IPS-20b (cell line): ENCODE results near the gene RBFA.
"Not testable (repeated sequence)": the region's sequence is repeated elsewhere in the genome, so short reads cannot be mapped to it uniquely, and the experiment has no call there.

Experiments
- H3K27ac ChIP-seq: one replicate; pipeline ENCODE4 v1.5.1; 2013; ENCODE audit warnings: low read length
- H3K27me3 ChIP-seq: 2 replicates; pipeline ENCODE4 v1.6.1; 2013; ENCODE audit warnings: mild to moderate bottlenecking, low read length, inconsistent platforms; ENCODE audit not compliant: insufficient read depth
- H3K36me3 ChIP-seq: 2 replicates; pipeline ENCODE4 v1.6.1; 2013; ENCODE audit warnings: low read depth, mild to moderate bottlenecking, inconsistent platforms, low read length, moderate library complexity; ENCODE audit not compliant: insufficient read depth
- H3K4me1 ChIP-seq: 2 replicates; pipeline ENCODE4 v1.6.1; 2013; ENCODE audit warnings: mild to moderate bottlenecking, control low read depth, inconsistent platforms, low read length, moderate library complexity; ENCODE audit not compliant: insufficient read depth
- H3K4me3 ChIP-seq: 2 replicates; pipeline ENCODE4 v1.5.1; 2013; ENCODE audit warnings: mild to moderate bottlenecking, low read length, inconsistent platforms
- H3K9ac ChIP-seq: 2 replicates; pipeline ENCODE4 v1.6.1; 2013; ENCODE audit warnings: low read depth, mild to moderate bottlenecking, inconsistent platforms, low read length, moderate library complexity
- H3K9me3 ChIP-seq: 2 replicates; pipeline ENCODE4 v1.6.1; 2013; ENCODE audit warnings: mild to moderate bottlenecking, low read depth, low read length, inconsistent platforms; ENCODE audit not compliant: insufficient read depth

Gene RBFA, protein sequence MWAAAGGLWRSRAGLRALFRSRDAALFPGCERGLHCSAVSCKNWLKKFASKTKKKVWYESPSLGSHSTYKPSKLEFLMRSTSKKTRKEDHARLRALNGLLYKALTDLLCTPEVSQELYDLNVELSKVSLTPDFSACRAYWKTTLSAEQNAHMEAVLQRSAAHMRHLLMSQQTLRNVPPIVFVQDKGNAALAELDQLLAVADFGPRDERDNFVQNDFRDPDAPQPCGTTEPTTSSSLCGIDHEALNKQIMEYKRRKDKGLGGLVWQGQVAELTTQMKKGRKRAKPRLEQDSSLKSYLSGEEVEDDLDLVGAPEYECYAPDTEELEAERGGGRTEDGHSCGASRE

DNA sequence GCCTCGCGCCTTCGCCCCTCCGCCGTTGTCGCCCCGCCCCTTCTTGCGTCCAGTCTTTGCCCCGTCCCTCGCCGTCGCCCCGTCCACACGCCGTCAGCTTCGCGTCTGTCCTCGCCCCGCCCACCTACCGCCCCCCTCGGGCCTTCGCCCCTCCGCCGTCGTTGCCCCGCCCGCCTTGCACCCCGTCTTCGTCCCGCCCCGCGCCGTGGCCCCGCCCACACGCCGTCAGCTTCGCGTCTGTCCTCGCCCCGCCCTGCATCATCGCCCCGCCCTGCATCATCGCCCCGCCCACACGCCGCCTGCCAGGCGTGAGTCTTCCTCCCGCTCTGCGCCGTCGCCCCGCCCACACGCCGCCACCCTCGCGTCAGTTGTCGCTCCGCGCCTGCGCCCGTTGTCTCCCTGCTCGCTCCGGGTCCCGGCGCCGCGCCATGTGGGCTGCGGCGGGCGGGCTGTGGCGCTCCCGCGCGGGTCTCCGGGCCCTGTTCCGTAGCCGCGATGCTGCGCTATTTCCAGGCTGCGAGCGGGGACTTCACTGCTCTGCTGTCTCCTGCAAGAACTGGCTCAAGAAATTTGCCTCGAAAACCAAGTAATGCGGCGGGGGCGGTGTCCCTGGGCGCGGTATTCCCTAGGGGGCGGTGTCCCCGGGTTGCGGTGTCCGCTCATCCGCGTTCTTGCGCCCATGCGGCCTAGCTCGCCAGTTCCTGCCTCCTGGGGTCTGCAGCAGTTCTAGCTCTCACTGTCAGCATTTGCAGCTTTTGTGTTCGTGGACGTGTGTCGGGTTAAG, at the start of gene RBFA:
RBFA (plus strand) TSS at position 367 of the 784 bp plus-strand sequence; CDS start at position 429, 62 bp downstream.
- Histone ChIP-seq H3K9me3 (no peaks in the 10 kb centered on the region), H3K4me3 (peak within 1 kb of the TSS; percentile 91), H3K9ac (peak within 1 kb of the TSS; percentile 88), H3K4me1 (peaks cover 8% of the 10 kb centered on the region; the same call in 1 of the 2 replicates), H3K36me3 (peaks cover 12% of the 10 kb centered on the region), H3K27me3 (peaks cover 4% of the 10 kb centered on the region), H3K27ac (no peak within 1 kb of the TSS)

DNA sequence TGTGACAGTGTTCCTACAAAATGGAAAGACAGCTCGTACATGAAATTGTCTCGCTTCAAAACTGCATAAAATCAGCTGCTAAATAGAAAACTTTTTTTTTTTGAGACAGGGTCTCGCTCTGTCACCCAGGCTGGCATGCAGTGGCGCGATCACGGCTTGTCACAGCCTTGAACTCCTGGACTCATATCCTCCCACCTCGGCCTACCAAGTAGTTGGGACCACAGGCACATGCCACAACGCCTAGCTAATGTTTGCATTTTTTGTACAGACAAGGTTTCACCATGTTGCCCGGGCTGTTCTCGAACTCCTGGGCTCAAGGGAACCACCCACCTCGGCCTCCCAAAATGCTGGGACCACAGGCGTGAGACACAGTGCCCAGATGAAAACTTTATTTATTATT, 49.1 kb upstream of the RBFA start:
- Histone ChIP-seq H3K9me3 (no peaks in the 10 kb centered on the region), H3K36me3 (peaks cover 33% of the 10 kb centered on the region), H3K4me3 (no peak overlapping the region), H3K27ac (no peak overlapping the region), H3K27me3 (no peaks in the 10 kb centered on the region), H3K9ac (no peak overlapping the region), H3K4me1 (peaks cover 8% of the 10 kb centered on the region; the same call in 1 of the 2 replicates)

DNA sequence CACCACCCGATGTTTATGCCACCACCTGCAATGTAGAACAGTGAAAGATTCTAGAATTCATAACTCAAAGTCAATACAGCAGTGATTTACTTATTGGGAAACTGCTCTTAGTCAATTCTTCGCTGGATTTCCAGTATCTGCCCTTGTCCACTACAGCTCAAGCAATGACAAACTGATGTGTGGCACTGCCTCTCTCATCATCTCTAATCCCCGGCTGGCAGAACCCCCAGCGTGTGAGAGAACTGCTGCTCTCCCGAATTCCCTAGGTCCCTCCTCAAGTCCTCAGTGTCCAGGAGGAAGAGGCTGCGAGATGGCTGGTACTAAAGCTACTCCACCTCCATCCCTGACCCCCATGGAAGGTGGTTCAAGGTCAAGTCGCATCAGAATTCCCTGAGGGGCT, 47.5 kb upstream of the RBFA start:
- Histone ChIP-seq H3K36me3 (peaks cover 32% of the 10 kb centered on the region), H3K9ac (peak overlapping the region; percentile 91; the same call in 1 of the 2 replicates)

DNA sequence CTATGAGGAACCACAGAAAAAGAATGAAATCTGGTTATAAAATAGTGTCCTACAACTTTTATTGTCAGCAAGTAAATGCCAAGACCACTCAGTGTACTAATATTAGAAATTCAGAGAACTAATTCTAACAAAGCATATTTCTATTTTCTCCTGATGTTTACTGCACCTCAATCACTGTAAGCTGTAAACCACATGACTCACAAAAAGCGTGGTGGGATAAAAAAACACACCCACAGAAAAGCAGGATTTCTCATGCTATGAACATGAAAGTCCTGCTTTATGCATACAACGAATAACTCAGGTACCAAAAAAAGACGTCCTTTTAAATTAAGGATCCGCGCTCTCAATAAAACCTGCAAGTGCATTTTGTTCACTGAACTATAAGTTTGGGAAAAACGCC, 46.7 kb upstream of the RBFA start:
- H3K36me3 ChIP-seq = peaks cover 32% of the 10 kb centered on the region
- H3K27me3 ChIP-seq = no peaks in the 10 kb centered on the region
- no peak overlapping the region for H3K27ac ChIP-seq
- H3K9me3 ChIP-seq = no peaks in the 10 kb centered on the region
- H3K4me3 ChIP-seq = peak overlapping the region; percentile 88
- H3K4me1 ChIP-seq = peaks cover 11% of the 10 kb centered on the region
- H3K9ac ChIP-seq = peak overlapping the region; percentile 91

More for the DNA sequence above, 47.5 kb upstream of the RBFA start:
- Histone ChIP-seq H3K27me3 (no peaks in the 10 kb centered on the region), H3K27ac (no peak overlapping the region), H3K4me1 (peaks cover 8% of the 10 kb centered on the region; the same call in 1 of the 2 replicates), H3K9me3 (no peaks in the 10 kb centered on the region), H3K4me3 (peak overlapping the region; percentile 88)

DNA sequence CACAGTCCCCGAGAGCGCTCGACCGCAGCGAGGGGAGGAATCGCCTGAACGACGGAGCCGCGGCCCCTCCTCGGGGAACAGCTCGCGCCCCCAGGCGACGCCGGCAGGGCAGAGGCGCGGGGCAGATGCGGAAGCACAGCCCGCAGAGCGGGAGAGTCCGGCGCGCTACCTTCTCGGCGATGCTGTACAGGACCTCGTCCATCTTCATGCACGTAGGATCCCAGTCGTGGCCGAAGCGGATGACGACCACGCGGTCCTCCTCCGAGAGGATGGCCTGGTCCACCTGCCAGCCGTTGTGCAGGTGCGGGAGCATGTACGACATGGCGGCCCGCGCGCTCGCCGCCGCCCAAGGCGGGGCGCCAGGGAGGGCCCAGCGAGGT, 46.2 kb upstream of the RBFA start:
- H3K27me3 ChIP-seq = no peaks in the 10 kb centered on the region
- H3K36me3 ChIP-seq = peaks cover 32% of the 10 kb centered on the region
- no peaks in the 10 kb centered on the region for H3K9me3 ChIP-seq
- peak overlapping the region; percentile 39 for H3K27ac ChIP-seq
- peak overlapping the region; percentile 88 for H3K4me3 ChIP-seq
- peaks cover 16% of the 10 kb centered on the region for H3K4me1 ChIP-seq
- H3K9ac ChIP-seq = peak overlapping the region; percentile 91

DNA sequence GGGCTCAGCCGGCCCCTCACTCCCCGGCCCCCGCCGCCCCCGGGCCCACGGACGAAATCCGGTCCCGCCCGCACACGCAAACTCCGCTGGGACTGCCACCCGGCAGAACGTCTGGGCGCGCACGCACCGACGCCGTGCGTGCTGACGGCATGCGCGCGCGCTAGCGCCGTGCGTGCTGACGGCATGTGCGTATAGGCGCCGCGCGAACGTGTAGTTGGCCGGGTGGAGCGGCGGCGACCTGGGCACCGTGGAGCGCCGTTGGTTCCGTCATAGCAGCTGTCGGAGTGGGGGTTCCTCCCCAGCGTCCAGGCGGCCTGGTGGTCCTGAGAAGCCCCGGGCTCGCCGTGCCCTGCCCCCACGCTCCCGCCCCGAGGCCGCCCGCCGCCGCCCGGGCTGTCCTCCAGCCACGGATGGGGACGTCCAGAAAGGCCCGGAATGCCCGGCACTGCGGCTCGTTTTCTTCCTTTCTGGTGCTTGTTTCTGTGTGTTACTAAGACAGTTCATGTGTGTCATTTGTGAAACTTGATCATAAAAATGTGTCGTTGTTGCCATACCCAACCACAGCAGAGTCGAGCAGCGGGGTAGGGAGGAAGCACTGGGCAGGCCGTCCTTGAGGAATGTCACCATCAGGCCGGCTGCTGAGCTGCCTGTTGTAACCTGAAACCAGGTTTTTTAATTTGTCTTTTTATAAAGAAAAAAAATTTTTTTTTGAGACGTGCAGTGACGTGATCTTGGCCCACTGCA, 45.6 kb upstream of the RBFA start, which contains the start of gene TXNL4A:
TXNL4A (minus strand) TSS at position 113 of the 744 bp plus-strand sequence. CDS start 171 bp downstream, outside the sequence.
- H3K9me3 ChIP-seq = no peaks in the 10 kb centered on the region
- H3K4me3 ChIP-seq = peak within 1 kb of the TSS; percentile 88
- no peaks in the 10 kb centered on the region for H3K27me3 ChIP-seq
- peaks cover 31% of the 10 kb centered on the region for H3K36me3 ChIP-seq
- peak within 1 kb of the TSS; percentile 39 for H3K27ac ChIP-seq
- H3K4me1 ChIP-seq = peaks cover 16% of the 10 kb centered on the region
- peak within 1 kb of the TSS; percentile 91 for H3K9ac ChIP-seq

DNA sequence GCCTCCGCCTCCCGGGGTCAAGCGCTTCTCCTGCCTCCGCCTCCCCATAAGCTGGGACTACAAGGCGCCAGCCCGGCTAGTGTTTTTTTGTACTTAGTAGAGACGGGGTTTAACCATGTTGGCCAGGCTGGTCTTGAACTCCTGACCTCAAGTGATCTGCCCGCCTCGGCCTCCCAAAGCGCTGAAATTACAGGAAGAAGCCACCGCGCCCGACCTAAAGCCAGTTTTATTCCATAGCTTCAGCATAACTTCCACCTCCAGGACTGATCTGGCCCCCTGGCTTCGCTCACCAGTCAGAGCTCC, 45.1 kb upstream of the RBFA start:
- no peak overlapping the region for H3K27ac ChIP-seq
- H3K36me3 ChIP-seq = peaks cover 26% of the 10 kb centered on the region
- peak overlapping the region; percentile 91; the same call in 1 of the 2 replicates for H3K9ac ChIP-seq
- peak overlapping the region; percentile 88; the same call in 1 of the 2 replicates for H3K4me3 ChIP-seq
- no peaks in the 10 kb centered on the region for H3K9me3 ChIP-seq
- no peaks in the 10 kb centered on the region for H3K27me3 ChIP-seq
- H3K4me1 ChIP-seq = peaks cover 16% of the 10 kb centered on the region

DNA sequence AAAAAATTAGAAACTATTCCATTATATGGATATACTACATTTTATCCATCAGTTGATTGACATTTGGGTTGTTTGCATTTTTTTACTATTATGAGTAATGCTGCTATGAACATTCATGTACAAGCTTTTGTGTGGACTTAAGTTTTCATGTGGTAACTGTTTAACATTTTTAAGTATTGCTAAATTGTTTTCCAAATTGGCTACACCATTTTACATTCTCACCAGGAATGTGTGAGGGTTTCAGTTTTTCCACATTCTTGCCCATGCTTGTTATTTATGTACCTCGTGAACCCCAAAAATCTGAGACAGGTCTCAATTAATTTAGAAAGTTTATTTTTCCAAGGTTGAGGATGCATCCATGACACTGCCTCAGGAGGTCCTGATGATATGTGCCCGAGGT, 42.7 kb upstream of the RBFA start:
- Histone ChIP-seq H3K36me3 (peaks cover 2% of the 10 kb centered on the region; the same call in 1 of the 2 replicates), H3K9me3 (no peaks in the 10 kb centered on the region), H3K4me3 (no peak overlapping the region), H3K4me1 (peaks cover 16% of the 10 kb centered on the region), H3K27ac (no peak overlapping the region), H3K27me3 (no peaks in the 10 kb centered on the region), H3K9ac (no peak overlapping the region)

DNA sequence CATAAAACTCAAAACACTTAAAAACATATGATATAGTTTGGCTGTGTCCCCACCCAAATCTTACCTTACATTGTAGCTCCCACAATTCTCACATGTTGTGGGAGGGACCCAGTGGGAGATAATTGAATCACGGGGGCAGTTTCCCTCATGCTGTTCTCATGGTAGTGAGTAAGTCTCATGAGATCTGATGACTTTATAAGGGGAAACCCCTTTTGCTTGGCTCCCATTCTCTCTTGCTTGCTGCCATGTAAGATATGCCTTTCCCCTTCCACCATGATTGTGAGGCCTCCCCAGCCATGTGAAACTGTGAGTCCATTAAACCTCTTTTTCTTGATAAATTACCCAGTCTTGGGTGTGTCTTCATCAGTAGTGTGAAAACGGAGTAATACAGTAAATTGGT, 34.5 kb upstream of the RBFA start:
- not testable (repeated sequence) for H3K27me3 ChIP-seq, H3K9ac ChIP-seq, H3K4me3 ChIP-seq, H3K27ac ChIP-seq, H3K4me1 ChIP-seq, H3K36me3 ChIP-seq
- H3K9me3 ChIP-seq = peaks cover 21% of the 10 kb centered on the region

DNA sequence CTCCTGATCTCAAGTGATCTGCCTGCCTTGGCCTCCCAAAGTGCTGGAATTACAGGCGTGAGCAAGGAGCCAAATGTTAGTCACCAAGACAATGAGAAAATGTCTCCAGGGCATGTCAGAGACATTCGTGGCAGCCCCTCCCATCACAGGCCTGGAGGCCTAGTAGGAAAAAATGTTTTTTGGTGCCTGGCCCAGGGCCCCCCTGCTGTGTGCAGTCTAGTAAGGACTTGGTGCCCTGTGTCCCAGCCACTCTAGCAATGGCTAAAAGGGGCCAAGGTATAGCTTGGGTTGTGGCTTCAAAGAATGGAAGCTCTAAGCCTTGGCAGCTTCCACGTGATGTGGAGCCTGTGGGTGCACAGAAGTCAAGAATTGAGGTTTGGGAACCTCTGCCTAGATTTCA, 33.4 kb upstream of the RBFA start:
- Histone ChIP-seq H3K9me3 (peaks cover 21% of the 10 kb centered on the region), H3K36me3 (no peaks in the 10 kb centered on the region), H3K9ac (no peak overlapping the region), H3K4me3 (no peak overlapping the region), H3K27me3 (no peaks in the 10 kb centered on the region), H3K27ac (no peak overlapping the region), H3K4me1 (no peaks in the 10 kb centered on the region)

DNA sequence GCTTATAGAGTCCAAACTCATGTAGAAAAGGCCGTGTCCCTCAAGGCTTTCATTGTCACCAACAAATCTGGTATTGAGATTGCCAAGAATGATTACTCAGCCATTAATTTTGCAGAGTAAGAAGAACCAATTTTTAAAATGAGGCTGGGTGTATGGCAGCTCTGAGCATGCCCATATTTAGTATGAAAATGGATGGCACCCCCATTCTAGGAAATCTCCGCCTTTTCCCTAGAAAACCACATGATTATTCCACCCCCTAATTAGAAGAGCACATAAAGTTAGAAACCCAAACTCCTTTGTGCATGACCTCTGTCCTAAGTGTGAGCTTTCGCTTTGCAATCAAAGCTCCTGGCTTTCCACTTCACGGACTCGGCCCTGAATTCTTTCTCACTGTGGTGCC, 31.8 kb upstream of the RBFA start:
- Histone ChIP-seq H3K9me3 (peaks cover 21% of the 10 kb centered on the region), H3K27ac (no peak overlapping the region), H3K4me3 (no peak overlapping the region), H3K9ac (no peak overlapping the region), H3K4me1 (peaks cover 3% of the 10 kb centered on the region; the same call in 1 of the 2 replicates), H3K36me3 (no peaks in the 10 kb centered on the region), H3K27me3 (no peaks in the 10 kb centered on the region)
